NCI-H69 (cell line): ENCODE data around the gene ZNF84.

Experiments used
- DNase-seq: peaks from one replicate; lab custom pipeline; 2025; lab: John Stamatoyannopoulos, UW

Gene ZNF84

GRCh38 chr12:133037207-133038005 is at the start of gene ZNF84:
Gene ZNF84, plus strand, starts transcription at chr12:133037509. Its CDS starts 3,959 bp downstream, at chr12:133041468.
- DNase-seq = peak; percentile 99

DNA sequence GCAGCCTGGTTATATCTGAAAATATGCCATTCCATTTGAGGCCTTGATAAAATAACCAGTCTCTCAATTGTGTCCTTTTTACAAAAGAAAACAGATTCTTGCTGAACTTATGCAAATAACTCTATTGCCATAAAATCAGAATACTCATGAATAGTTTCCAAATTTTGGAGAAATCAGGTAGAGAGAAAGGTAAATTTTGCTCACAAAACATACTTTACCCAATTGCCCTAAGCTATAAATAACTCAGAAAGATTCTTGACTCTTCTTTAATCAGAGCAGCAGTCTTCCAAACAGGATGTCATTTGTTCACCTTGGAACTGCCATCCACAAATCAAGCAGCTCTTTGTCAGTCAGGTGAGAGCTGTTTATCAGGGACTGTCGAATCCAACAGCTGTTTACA is 38.6 kb upstream of the ZNF84 start:
- peak; percentile 11 for DNase-seq

GRCh38 chr12:133010657-133011297 is 26.5 kb upstream of the ZNF84 start:
- DNase-seq = no peak

GRCh38 chr12:133023566-133023965 is 13.7 kb upstream of the ZNF84 start:
- DNase-seq = no peak

DNA sequence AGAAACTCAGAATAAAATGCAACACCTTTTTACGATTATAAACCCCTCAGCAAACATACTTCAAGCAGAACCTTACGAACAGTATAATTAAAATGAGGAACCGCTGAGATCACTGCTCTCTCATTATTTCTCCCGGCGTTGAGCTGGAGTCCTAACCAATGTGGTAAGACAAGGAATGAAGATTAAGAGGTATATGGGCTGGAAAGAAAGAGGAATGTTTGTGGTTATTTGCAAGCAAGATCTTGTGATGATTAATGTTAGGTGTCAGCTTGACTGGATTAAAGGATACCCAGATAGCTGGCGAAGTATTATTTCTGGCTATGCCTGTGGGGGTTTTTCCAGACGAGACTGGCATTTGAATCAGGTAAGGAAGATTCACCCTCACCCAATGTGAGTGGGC is 10.3 kb upstream of the ZNF84 start:
- no peak for DNase-seq

- DNase-seq = peak; percentile 6
Observed at GRCh38 chr12:133038118-133038709, 905 bp downstream of the ZNF84 start.

GRCh38 chr12:133046698-133047097 is 9.4 kb downstream of the ZNF84 start:
- no peak for DNase-seq

DNA sequence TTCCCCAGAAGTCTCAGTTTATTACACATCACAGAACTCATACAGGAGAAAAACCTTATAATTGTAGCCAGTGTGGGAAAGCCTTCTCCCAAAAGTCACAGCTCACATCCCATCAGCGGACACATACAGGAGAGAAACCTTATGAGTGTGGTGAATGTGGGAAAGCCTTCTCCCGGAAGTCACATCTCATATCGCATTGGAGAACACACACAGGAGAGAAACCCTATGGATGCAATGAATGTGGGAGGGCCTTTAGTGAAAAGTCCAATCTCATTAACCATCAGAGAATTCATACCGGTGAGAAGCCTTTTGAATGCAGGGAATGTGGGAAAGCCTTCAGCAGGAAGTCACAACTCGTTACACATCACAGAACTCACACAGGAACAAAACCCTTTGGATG is 20.1 kb downstream of the ZNF84 start:
- DNase-seq = no peak

DNA sequence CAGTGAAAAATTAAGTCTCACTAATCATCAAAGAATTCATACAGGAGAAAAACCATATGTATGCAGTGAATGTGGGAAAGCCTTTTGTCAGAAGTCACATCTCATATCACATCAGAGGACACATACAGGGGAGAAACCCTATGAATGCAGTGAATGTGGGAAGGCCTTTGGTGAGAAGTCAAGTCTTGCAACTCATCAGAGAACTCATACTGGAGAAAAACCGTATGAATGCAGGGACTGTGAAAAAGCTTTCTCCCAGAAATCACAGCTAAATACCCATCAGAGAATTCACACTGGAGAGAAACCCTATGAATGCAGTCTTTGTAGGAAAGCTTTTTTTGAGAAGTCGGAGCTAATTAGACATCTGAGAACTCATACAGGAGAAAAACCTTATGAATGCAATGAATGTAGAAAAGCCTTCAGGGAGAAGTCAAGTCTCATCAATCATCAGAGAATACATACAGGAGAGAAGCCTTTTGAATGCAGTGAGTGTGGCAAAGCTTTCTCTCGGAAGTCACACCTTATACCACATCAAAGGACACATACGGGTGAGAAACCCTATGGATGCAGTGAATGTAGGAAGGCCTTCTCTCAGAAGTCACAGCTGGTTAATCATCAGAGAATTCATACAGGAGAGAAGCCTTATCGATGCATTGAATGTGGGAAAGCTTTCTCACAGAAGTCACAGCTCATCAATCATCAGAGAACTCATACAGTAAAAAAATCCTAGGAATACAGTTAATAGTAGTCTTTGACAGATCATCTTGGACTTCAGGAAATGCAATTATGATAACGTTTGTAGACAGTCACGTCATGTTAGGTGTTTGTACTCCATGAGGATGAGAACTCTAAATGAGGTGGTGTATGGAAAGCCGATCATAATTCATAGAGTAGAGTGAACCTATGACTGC is 21.1 kb downstream of the ZNF84 start:
- DNase-seq = peak; percentile 31

DNA sequence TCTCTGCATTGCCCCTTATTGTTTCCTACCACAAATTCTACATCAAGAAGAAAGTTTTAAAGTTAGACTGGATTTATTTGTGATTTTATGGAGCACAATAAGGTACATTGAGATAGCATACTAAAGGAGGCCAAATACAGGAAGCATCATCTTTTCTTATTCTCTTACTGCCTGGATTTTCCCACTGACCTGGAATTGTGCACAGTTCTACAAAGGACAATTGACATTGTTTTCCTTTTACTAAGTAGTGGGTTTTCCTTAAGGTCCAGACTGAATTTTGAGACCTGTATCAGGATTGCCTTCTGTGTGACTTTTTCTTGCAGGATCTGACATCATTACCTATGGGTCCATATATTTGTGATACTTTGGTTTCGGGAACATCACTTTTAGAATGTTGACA is 24.6 kb downstream of the ZNF84 start:
- DNase-seq = no peak

- no peak for DNase-seq
Observed at GRCh38 chr12:133063556-133063955, 26.2 kb downstream of the ZNF84 start.

DNA sequence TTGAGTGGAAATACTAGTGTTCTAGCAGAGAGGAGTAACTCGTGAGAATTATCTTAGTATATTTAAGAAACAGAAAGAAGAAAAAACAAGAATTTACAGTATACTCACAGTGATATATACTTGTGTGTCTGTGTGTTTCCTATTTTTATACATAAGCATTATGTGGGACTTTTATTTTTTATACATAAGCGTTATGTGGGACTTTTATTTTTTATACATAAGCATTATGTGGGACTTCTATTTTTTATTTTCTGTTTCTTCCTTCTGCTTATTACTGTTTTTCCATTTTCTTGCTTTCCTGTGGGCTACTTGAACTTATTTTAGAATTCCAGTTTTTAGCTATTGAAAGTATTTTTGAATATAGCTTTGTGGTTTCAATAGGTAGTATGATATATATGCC is 36.5 kb downstream of the ZNF84 start:
- DNase-seq = no peak

- DNase-seq = peak; percentile 99
Observed at GRCh38 chr12:133080026-133080367, 42.7 kb downstream of the ZNF84 start.

DNA sequence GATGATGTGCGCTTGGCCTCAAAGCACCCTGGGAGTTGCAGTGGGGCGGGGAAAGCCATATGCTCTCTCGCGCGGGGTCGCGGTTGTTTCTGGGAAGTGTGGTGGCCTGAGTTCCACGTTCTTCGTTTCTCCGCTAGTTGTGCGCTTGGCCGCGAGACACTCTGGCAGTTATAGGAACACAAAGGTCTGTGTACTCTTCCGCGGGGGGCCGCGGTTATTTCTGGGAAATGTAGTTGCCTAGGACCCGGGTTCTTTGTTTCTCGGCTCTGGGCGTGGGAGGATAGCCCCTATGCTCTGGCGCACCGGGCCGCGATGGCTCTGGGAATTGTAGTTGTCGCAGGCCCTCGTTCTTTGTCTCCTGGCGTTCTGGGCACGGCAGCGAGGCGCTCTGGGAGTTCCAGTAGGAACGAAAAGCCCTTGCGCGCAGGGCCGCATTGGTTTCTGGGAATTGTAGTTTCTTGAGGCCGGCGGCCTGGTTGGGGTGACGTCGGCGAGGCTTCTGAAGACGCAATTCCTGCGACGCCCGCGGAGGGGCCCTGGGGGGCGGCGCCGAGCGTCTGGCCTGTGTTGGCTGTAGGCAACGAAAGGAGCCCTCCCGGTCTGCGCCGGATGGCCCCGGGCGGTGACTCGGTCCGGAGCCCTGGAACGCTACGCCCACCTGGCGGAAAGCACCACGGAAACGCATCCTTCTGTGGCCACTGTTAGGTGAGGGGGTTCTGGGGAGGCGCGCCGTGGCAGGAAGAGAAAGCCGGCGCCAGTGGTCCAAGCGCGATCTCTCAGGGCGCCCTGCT is 43.3 kb downstream of the ZNF84 start, which contains the start of gene ZNF140:
Gene ZNF140 (plus strand): TSS at position 556 of the 791 bp plus-strand sequence. CDS start 398 bp downstream, outside the sequence.
- peak; percentile 98 for DNase-seq

- DNase-seq = no peak
Observed at GRCh38 chr12:133081159-133081780, 44.0 kb downstream of the ZNF84 start.

GRCh38 chr12:133083345-133083744 is 46.0 kb downstream of the ZNF84 start:
- DNase-seq = no peak

DNA sequence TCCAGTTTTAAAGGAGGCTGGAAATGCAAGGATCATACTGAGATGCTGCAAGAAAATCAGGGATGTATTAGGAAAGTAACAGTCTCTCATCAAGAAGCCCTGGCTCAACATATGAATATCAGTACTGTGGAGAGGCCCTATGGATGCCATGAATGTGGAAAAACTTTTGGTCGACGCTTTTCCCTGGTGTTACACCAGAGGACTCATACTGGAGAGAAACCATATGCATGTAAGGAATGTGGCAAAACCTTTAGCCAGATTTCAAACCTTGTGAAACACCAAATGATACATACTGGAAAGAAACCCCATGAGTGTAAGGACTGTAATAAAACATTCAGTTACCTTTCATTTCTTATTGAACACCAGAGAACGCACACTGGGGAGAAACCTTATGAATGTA is 68.3 kb downstream of the ZNF84 start:
- DNase-seq = no peak

- DNase-seq = peak; percentile 6
Observed at GRCh38 chr12:133106253-133106652, 68.9 kb downstream of the ZNF84 start.

DNA sequence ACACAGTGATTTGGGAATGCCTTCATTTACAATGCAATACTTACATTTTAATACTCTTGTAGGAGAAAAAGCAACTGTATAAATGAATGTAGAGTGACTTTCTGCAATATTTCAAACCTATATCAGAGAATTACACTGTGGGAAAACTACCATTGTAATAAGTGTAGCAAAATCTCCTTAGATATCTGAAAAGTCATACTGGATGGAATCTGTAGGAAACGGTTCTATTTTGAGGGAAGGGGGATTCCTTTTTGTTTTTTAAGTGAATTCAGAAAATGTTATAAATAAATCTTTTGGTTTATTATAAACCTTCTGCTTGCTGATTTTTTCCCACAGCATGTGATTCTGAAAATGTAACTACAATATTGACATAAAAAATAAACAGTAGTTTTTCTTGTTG is 69.8 kb downstream of the ZNF84 start:
- DNase-seq = no peak

- no peak for DNase-seq
Observed at GRCh38 chr12:133108150-133108549, 70.8 kb downstream of the ZNF84 start.
